ENCODE results near the gene CNKSR3.
"Not testable (repeated sequence)": the region's sequence is repeated elsewhere in the genome, so short reads cannot be mapped to it uniquely, and the experiment has no call there.

The CNKSR3 gene

GRCh38 chr6:154510144-154510905, at the start of gene CNKSR3:
Gene CNKSR3 (minus strand): TSS chr6:154510685. CDS start chr6:154510114, 571 bp downstream.
- no peak for DNase-seq

DNA sequence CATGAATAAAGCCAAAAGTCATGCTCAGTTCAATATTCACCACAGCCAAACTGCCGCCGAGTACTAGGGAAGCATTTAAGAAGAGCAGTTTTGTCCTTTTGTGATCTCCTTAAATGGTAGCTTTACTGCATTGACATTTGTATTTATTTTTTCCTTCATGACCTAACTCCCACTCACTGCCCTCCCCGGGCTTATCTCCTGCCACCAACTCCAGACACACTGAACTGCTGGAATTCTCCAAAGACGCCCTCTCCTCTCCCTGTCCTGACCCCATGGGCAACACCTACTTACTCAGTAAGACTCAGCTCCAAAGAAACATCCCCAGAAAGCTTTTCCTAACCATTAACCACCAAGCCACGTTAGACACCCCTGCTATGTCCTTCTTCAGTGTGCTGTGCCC, 48.5 kb upstream of the CNKSR3 start:
- DNase-seq = no peak

GRCh38 chr6:154558513-154558912, 48.0 kb upstream of the CNKSR3 start:
- no peak for DNase-seq

DNA sequence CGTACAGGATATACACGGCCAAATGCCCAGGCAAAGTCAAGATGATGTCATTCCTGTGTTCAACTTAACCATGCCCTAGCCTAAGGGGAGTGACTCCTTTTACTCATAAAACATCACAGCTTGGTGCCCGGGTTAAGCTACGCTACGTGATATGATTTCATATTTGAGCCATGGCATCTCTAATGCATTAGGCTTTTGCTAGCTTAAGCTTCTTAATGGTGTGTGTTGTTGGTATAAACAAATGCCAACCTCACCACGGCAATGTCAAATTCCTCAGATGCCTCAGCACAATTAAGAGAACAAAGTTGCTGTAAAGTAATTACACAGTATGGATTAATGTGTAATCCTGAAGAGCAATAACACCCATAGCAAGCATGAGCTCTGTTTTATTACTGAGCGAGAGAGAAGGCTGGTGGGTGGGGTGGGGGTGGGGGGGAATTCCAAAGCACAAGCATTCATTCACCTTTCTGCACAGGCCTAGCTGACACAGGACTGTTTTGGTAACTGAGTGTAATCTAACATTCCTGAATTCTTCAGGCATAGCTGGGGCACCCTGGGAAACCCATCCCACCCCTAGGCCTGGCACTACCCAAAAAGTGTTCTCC, 44.7 kb upstream of the CNKSR3 start:
- DNase-seq = no peak

GRCh38 chr6:154554491-154554890, 44.0 kb upstream of the CNKSR3 start:
- DNase-seq = no peak

- DNase-seq = no peak
Observed at GRCh38 chr6:154550779-154551178, 40.3 kb upstream of the CNKSR3 start.

DNA sequence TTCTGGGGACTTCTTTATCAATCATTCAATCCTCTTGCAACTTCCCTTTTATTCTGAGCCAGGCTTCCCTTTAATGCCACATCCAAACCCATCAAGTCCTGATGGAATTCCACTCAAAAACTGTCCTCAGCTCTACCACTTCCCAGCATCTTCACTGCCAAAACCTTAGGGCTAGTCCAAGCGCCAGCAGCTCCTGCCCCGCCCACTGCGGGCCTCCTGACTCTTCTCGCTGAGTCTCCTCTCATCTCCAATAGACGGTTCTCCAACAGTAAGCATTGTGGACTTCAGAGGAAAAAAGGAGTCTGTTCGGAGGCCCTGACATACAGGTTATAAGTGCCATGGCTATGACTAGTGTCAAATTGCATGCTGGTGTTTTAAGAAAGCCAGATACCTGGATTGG, 38.7 kb upstream of the CNKSR3 start:
- no peak for DNase-seq

DNA sequence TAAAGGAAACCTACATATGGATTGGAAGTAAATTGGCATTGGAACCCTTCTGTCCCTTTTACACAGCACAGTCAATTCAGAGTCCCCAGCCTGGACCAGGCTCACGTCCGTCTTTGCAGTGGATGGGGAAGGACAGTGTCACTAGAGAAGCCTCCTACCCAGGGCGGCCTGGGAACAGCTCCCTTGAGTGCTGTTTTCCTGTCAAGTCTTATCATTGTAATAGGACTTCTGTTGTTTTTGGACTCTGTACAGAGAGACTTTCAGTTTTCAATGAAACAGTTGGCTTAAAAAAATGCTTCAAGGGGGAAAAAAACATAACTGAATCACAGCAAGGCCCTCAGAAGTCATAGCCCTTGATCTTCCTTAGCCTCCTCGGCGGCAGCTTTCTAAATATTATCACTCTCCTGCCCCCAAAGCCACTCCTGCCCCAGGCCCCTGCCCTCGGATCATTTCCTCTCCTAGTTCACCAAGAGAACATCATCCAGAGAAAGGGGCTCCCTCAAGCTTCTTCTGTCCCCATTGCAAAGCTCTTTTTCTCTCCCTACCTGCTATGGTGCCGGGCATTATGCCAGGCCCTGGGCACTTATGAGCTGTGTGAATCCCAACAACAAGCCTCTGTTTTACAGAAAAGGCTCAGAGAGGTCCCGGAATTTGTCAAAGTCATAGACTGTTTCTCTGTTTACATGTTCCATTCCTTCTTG, 37.8 kb upstream of the CNKSR3 start:
- DNase-seq = no peak

DNA sequence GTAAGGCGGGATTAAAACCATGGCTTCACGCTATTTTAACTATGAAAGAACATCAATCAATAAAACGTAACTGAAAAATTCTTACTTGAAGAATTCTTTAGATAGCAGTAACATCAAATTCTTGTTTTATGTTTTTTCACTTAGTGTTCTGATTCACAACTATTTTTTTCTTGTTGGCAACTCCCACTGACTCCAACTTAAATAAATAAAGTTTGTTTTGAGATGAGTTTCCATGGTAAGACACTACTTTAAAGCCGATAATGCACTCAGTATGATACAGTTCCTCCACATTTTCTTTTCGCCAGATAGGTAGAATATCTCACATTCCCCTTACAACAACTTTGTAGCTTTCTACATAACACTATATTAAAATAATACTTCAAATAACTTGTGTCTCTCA, 33.1 kb upstream of the CNKSR3 start:
- DNase-seq = no peak

- DNase-seq = no peak
Observed at GRCh38 chr6:154542747-154543146, 32.3 kb upstream of the CNKSR3 start.

- DNase-seq = not testable (repeated sequence)
Observed at GRCh38 chr6:154541837-154542236, 31.4 kb upstream of the CNKSR3 start.

DNA sequence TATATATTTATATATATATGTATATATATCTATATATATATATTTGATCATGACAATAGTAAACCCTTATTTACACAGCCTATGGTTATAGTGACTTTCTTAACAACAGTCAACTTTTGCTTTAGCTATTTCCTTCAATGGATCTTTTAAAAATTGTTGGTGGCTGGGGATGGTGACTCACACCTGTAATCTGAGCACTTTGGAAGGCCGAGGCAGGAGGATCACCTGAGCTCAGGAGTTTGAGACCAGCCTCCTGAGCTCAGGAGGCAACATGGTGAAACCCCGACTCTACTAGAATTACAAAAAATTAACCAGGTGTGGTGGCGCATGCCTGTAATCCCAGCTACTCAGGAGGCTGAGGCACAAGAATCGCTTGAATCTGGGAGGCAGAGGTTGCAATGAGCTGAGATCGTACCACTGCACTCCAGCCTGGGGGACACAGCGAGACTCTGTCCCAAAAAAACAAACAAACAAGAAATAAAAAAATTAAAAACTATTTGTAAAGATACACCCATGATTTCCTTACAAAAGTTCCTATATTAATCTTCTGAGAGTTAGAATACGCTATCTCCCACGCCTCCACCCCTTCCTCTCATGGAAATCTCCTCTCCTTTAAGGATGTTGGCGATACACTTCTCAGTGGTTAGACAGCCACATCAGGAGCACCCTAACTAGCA, 29.2 kb upstream of the CNKSR3 start:
- no peak for DNase-seq

DNA sequence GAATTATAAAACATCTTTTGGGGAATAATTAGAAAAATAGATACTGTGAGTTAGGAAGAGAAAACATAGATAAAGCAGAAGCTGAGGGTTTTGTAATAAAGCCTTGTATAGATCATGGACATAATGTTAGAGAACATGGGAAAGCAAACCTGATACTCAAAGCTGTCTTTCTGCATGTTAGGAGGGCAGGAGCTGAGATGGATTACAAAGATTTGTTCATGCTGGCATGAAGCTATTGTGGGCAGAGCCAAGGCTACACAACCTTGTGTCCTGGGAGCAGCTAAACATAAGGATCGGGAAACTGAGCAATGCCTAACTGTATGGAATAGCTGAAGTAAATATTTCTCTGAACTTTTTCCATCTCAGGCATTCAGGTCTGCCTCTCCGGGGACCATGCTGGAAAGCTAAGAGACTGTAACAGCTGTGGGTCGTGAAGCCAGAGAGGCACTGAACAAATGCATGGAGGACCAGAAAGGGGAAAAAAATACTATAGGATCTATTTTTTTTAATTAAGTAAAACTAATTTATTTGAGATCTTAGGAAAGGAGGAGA, 28.2 kb upstream of the CNKSR3 start:
- DNase-seq = no peak

- no peak for DNase-seq
Observed at GRCh38 chr6:154537511-154538325, 27.2 kb upstream of the CNKSR3 start.

- no peak for DNase-seq
Observed at GRCh38 chr6:154536999-154537398, 26.5 kb upstream of the CNKSR3 start.

GRCh38 chr6:154536255-154536654, 25.8 kb upstream of the CNKSR3 start:
- no peak for DNase-seq

DNA sequence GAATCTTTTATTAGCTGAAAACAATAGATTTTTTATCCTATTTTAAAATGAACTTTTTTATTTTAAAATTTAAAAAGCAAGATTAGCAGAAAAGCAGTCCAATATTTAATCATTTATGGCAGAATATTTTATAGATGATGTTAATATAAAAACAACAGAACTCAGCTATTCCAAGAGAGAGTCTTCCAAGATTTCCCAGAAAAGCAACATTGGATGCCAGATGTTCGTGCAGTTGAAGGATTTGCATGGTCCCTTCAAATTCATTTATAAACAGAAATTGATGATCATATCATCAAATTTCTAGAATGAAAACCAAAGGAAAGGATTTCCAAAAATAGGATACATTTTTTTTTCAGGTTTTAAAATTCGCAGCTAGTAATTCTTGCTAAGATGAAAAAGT, 25.4 kb upstream of the CNKSR3 start:
- DNase-seq = no peak

- no peak for DNase-seq
Observed at GRCh38 chr6:154535147-154535546, 24.7 kb upstream of the CNKSR3 start.

GRCh38 chr6:154534531-154534930, 24.0 kb upstream of the CNKSR3 start:
- no peak for DNase-seq

- DNase-seq = no peak
Observed at GRCh38 chr6:154532426-154532825, 21.9 kb upstream of the CNKSR3 start.

- DNase-seq = no peak
Observed at GRCh38 chr6:154529957-154530356, 19.5 kb upstream of the CNKSR3 start.

- no peak for DNase-seq
Observed at GRCh38 chr6:154528310-154528915, 17.9 kb upstream of the CNKSR3 start.
